ENCODE data around the gene NLRP3. TPM values are rescaled to one million over a fixed set of nuclear protein-coding genes. Genes with fewer than 3 reads are reported as not detected.

Gene NLRP3
- total and polyA plus RNA-seq, 2 experiments from 2014 or later: 0.42 TPM; not detected in 1

DNA sequence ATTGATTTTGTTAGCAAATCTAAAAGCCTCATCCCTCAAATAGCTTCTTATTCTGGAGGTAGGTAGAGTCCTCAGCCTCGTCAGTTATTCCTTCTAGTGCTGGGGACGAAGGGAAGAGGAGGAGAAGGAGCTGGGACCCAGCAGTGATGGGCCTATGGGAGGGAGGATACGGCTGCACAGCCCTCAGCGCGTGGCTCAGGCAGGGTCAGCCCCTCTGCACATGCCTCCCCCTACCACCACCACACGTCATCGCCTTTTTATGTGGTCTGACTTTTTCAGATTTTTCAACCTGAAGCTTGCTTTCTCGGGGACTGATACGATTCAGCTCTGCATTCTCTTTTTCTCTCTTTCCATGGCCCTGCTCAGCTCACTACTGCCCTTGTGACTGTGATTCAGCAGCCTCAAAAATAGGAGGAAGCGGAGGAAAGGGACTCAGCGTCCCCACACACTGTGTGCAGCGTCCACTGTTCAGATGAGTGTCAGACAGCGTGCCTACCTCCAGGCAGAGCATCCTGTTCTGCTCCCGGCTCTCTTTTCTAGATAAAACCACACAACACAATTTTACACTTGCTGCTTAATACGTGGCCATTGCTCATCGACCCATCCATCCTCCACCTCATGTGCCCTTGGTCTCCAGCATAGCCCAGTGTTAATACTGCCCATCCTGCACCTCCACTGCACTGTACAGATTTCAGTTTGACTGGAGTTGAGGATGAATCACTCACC is 41.1 kb downstream of the NLRP3 start (continued):
- TF ChIP-seq, protein P1, sequence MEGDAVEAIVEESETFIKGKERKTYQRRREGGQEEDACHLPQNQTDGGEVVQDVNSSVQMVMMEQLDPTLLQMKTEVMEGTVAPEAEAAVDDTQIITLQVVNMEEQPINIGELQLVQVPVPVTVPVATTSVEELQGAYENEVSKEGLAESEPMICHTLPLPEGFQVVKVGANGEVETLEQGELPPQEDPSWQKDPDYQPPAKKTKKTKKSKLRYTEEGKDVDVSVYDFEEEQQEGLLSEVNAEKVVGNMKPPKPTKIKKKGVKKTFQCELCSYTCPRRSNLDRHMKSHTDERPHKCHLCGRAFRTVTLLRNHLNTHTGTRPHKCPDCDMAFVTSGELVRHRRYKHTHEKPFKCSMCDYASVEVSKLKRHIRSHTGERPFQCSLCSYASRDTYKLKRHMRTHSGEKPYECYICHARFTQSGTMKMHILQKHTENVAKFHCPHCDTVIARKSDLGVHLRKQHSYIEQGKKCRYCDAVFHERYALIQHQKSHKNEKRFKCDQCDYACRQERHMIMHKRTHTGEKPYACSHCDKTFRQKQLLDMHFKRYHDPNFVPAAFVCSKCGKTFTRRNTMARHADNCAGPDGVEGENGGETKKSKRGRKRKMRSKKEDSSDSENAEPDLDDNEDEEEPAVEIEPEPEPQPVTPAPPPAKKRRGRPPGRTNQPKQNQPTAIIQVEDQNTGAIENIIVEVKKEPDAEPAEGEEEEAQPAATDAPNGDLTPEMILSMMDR (conservative IDR thresholded peaks at IDR 0.05; ENCODE audit: low read depth in 2 of 2): no peak
- TF ChIP-seq ZNF114 (CRISPR knock-in tag; IDR thresholded peaks at IDR 0.05): no peak
- no peak for TF ChIP-seq ZNF331 (CRISPR knock-in tag; IDR thresholded peaks at IDR 0.05; ENCODE audit: low read depth)
- no peak for TF ChIP-seq NANOG (IDR thresholded peaks at IDR 0.05; ENCODE audit: borderline replicate concordance)
- TF ChIP-seq JUNB (IDR thresholded peaks at IDR 0.05; ENCODE audit: unreplicated experiment): no peak

DNA sequence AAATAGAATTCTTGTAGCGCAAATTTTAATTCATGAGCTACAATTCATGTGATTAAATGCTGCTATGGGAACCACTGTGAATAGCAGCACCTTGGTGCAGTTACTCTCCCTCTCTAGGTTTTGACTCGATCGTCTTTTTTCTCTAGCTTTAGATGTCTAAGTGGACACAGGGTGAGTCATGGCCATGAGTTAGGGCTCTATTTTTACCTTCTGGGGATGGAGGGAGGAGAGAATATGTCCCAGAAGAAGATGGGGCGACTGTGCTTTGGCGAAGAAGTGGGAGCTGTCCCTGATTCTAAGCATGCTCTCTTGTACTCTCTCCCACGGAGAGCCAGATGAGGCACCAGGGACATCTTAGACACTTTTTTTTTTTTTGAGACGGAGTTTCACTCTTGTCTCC is 43.5 kb downstream of the NLRP3 start:
- no peak overlapping the region for H3K4me3 ChIP-seq
- no peaks in the 10 kb centered on the region for H3K36me3 ChIP-seq (ENCODE audit: insufficient read depth)
- H3K27ac Mint-ChIP-seq: no peak overlapping the region
- no peaks in the 10 kb centered on the region for H4K20me1 ChIP-seq (replicated peaks; ENCODE audit: insufficient read depth)
- no peaks in the 10 kb centered on the region; the same call in 1 of the 3 replicates for H3K36me3 Mint-ChIP-seq (ENCODE audit: low read depth)
- no peak overlapping the region for H3K4me3 Mint-ChIP-seq
- H3K27me3 ChIP-seq (ENCODE audit: insufficient read depth): no peaks in the 10 kb centered on the region
- no peak overlapping the region for H3K4me2 ChIP-seq
- ATAC-seq (no peak), DNase-seq (ENCODE audit: low spot score) (no peak)
- peaks cover 13% of the 10 kb centered on the region for H3K9me3 Mint-ChIP-seq
- H3K79me2 ChIP-seq (replicated peaks; ENCODE audit: insufficient read depth): no peaks in the 10 kb centered on the region
- no peaks in the 10 kb centered on the region for H3F3A ChIP-seq (replicated peaks; ENCODE audit: low read depth)
- no peaks in the 10 kb centered on the region for H3K27me3 Mint-ChIP-seq (ENCODE audit: insufficient read depth, low read depth, poor library complexity)
- TF ChIP-seq, protein P2, sequence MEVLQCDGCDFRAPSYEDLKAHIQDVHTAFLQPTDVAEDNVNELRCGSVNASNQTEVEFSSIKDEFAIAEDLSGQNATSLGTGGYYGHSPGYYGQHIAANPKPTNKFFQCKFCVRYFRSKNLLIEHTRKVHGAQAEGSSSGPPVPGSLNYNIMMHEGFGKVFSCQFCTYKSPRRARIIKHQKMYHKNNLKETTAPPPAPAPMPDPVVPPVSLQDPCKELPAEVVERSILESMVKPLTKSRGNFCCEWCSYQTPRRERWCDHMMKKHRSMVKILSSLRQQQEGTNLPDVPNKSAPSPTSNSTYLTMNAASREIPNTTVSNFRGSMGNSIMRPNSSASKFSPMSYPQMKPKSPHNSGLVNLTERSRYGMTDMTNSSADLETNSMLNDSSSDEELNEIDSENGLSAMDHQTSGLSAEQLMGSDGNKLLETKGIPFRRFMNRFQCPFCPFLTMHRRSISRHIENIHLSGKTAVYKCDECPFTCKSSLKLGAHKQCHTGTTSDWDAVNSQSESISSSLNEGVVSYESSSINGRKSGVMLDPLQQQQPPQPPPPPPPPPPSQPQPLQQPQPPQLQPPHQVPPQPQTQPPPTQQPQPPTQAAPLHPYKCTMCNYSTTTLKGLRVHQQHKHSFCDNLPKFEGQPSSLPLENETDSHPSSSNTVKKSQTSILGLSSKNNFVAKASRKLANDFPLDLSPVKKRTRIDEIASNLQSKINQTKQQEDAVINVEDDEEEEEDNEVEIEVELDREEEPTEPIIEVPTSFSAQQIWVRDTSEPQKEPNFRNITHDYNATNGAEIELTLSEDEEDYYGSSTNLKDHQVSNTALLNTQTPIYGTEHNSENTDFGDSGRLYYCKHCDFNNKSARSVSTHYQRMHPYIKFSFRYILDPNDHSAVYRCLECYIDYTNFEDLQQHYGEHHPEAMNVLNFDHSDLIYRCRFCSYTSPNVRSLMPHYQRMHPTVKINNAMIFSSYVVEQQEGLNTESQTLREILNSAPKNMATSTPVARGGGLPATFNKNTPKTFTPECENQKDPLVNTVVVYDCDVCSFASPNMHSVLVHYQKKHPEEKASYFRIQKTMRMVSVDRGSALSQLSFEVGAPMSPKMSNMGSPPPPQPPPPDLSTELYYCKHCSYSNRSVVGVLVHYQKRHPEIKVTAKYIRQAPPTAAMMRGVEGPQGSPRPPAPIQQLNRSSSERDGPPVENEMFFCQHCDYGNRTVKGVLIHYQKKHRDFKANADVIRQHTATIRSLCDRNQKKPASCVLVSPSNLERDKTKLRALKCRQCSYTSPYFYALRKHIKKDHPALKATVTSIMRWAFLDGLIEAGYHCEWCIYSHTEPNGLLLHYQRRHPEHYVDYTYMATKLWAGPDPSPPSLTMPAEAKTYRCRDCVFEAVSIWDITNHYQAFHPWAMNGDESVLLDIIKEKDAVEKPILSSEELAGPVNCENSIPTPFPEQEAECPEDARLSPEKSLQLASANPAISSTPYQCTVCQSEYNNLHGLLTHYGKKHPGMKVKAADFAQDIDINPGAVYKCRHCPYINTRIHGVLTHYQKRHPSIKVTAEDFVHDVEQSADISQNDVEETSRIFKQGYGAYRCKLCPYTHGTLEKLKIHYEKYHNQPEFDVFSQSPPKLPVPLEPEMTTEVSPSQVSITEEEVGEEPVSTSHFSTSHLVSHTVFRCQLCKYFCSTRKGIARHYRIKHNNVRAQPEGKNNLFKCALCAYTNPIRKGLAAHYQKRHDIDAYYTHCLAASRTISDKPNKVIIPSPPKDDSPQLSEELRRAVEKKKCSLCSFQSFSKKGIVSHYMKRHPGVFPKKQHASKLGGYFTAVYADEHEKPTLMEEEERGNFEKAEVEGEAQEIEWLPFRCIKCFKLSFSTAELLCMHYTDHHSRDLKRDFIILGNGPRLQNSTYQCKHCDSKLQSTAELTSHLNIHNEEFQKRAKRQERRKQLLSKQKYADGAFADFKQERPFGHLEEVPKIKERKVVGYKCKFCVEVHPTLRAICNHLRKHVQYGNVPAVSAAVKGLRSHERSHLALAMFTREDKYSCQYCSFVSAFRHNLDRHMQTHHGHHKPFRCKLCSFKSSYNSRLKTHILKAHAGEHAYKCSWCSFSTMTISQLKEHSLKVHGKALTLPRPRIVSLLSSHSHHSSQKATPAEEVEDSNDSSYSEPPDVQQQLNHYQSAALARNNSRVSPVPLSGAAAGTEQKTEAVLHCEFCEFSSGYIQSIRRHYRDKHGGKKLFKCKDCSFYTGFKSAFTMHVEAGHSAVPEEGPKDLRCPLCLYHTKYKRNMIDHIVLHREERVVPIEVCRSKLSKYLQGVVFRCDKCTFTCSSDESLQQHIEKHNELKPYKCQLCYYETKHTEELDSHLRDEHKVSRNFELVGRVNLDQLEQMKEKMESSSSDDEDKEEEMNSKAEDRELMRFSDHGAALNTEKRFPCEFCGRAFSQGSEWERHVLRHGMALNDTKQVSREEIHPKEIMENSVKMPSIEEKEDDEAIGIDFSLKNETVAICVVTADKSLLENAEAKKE (CRISPR knock-in tag; IDR thresholded peaks at IDR 0.05): no peak
- no peak for TF ChIP-seq EZH2 (IDR thresholded peaks at IDR 0.05; ENCODE audit: low read depth, unreplicated experiment)
- no peak for TF ChIP-seq NANOG (IDR thresholded peaks at IDR 0.05; ENCODE audit: borderline replicate concordance)
- TF ChIP-seq ZNF331 (CRISPR knock-in tag; IDR thresholded peaks at IDR 0.05; ENCODE audit: low read depth): no peak
- TF ChIP-seq, protein P1 (conservative IDR thresholded peaks at IDR 0.05; ENCODE audit: low read depth in 2 of 2): no peak
- TF ChIP-seq STAT1 (IDR thresholded peaks at IDR 0.05; ENCODE audit: unreplicated experiment): no peak
- H3K4me1 Mint-ChIP-seq: peaks cover 4% of the 10 kb centered on the region; the same call in 1 of the 3 replicates
- H2AFZ ChIP-seq: no peak overlapping the region; the same call in 1 of the 2 replicates
- H3K27ac ChIP-seq (ENCODE audit: low read depth): no peak overlapping the region
- H3K9me2 ChIP-seq (ENCODE audit: insufficient read depth): no peaks in the 10 kb centered on the region
- no peaks in the 10 kb centered on the region for H3K4me1 ChIP-seq (ENCODE audit: insufficient read depth)
